GF-D8 (cell line): Measurements from ENCODE around the gene IFI27L1.

Experiments
- DNase-seq: peaks from one replicate; lab custom pipeline; 2025; lab: John Stamatoyannopoulos, UW

IFI27L1 gene

DNA sequence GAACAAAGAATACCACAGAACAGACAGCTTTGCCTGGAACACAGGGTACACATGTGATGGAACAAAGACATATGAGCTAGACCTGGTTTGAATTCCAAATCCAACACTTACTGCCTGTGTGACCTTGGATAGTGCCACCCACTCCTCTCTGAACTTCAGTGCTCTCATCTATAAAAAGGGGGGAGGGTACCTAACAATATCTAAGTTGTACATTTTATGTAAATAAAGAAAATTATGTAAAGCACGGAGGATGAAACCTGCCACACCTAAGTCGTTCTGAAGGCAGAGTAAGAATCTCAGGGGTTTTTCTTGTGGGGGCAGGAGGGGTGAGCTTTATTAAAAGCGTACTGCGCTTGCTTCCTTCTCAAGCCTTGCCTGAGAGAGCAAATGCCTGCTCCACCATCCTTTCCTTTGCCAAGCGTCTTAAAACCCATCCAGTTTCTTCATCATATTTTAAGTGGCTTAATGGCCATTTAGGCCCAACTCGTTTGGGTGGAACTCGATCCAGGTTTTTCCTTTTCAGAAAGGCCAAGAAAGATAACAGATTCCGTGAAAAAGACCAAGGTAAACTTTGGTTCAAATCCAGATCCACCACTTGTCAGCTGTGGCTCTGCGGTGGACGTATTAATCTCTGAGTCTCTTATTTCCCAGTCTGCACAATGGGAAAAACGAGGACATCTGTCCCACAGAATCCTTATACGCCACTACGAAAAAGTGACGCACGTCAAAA is 1.1 kb upstream of the IFI27L1 start:
- DNase-seq: no peak

- DNase-seq: no peak
These were observed 293 bp downstream of the IFI27L1 start for GRCh38 chr14:94081386-94081820.

- no peak for DNase-seq
These were observed 6.8 kb downstream of the IFI27L1 start for GRCh38 chr14:94087891-94088290.

GRCh38 chr14:94088516-94088915 is 7.4 kb downstream of the IFI27L1 start:
- no peak for DNase-seq

DNA sequence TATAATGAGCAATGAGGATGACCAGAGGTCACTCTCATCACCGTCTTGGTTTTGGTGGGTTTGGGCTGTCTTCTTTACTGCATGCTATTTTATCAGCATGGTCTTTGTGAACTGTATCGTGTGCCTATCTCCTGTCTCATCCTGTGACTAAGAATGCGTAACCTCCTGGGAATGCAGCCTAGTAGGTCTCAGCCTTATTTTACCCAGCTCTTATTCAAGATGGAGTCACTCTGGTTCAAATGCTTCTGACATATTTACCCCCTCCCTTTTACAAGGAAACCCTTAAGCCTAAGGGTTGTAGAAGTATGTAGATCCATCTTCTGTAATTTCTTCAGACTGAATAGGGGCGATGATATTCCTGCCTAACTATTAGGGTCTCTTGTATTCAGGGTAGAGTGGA is 8.4 kb downstream of the IFI27L1 start:
- DNase-seq: no peak

DNA sequence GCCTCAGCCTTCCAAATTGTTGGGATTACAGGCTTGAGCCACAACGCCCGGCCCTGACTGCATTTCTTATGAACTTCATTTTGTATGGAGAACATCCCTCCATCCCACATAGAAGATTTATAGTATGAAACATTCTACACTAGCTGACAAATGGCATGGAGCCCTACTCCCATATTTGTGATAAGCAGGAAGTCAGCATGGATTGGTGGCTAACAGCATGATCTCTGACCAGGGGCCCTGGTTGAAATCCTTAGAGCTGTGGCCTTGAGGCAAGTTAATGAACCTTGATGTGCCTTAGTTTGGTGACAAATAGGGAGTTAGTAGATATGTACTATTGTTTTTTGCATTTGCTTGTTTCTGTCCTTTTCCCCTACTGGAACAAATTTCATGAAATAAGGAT is 12.3 kb downstream of the IFI27L1 start:
- no peak for DNase-seq

GRCh38 chr14:94097091-94097490 is 16.0 kb downstream of the IFI27L1 start:
- DNase-seq: no peak

- no peak for DNase-seq
These were observed 17.3 kb downstream of the IFI27L1 start for GRCh38 chr14:94098326-94098992.

- DNase-seq: no peak
These were observed 17.9 kb downstream of the IFI27L1 start for GRCh38 chr14:94099006-94099405.

DNA sequence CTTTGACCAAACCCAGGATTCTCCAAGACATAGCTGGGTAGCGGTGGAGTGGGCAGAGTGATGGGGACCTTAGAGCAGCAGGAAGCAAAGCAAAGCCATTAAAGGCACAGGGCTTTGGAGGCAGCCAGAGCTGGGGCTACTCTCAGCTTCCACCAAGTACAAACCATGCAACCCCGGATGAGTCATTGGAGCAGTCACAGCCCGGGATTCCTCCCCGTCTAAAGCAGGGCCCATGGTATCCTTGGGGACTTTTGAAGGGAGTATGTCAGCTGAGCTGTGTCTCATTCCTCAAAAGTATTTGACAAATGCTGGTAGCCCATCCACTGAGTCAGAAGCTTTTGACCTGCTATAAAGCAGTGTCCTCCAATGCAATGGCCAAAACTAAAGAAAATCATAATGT is 19.7 kb downstream of the IFI27L1 start:
- DNase-seq: no peak

- no peak for DNase-seq
These were observed 20.6 kb downstream of the IFI27L1 start for GRCh38 chr14:94101748-94102147.

GRCh38 chr14:94102768-94103482 is 21.8 kb downstream of the IFI27L1 start:
- DNase-seq: no peak

GRCh38 chr14:94103554-94104150 is 22.5 kb downstream of the IFI27L1 start:
- DNase-seq: no peak

GRCh38 chr14:94104731-94105130 is 23.6 kb downstream of the IFI27L1 start:
- no peak for DNase-seq

DNA sequence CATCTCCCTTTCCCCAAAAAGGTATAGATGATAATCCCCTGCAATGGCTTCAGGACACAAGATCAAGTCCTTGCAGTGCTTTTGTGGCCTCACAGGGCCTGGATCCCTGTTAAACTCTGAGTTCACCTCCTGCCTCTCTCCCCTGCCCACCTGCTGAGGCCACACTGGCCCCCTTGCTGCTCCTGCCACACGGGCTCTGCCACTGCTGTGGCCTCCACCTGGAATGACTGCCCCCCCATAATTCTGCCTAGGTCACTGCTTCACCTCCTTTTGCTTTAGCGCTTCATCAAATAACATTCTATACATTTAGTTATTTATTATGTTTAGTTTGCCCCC is 28.8 kb downstream of the IFI27L1 start:
- no peak for DNase-seq

DNA sequence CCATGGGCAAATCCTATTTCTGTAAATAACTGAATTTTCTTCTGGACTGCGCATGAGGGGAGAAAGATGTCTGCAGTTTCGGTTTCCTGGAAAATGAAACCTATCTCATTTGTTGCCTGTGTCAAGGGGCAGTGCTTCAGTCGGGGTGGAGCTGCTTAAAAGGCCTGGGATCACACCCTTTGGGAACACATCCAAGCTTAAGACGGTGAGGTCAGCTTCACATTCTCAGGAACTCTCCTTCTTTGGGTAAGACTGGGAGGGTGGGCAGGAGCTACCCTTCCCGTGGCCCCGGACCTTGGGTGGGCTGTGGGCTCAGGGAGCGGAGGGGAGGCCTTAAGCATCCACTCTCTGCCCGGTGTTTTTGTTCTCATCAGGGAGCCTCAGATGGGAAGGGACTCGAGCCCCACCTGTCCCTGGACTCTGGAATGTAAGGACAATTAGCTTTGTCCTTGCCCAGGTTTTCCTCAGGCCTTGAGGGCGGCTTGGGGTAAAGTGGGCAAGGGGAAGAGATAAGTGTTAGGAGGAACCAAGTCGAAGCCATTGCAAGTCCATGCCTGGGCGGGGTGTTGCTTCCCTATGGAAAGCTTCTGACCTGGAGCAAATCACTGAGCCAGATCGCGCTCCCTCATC is 29.6 kb downstream of the IFI27L1 start, which contains the start of gene IFI27:
IFI27 (plus strand) TSS at position 185 of the 630 bp plus-strand sequence.
- DNase-seq: no peak

- no peak for DNase-seq
These were observed 30.4 kb downstream of the IFI27L1 start for GRCh38 chr14:94111276-94112095.

GRCh38 chr14:94112513-94113063 is 31.5 kb downstream of the IFI27L1 start:
- DNase-seq: no peak

- DNase-seq: no peak
These were observed 32.0 kb downstream of the IFI27L1 start for GRCh38 chr14:94113073-94113472.

- no peak for DNase-seq
These were observed 32.4 kb downstream of the IFI27L1 start for GRCh38 chr14:94113490-94113889.
